MM.1S (cell line): Measurements from ENCODE around the gene MRAP2.

ENCODE experiments used
- DNase-seq: peaks from one replicate; pipeline ENCODE4 v3.0.0-alpha.2; 2015
- H2AFZ ChIP-seq: fragments of 300-600 bp; sonication (generic); 2 replicates; pipeline ENCODE4 v1.6.0; 2016; ENCODE audit warnings: antibody characterized with exemption, low read length
- H3F3A ChIP-seq: fragments of 300-600 bp; sonication (generic); 2 replicates; pipeline ENCODE4 v1.6.1; 2016; ENCODE audit warnings: mild to moderate bottlenecking, antibody characterized with exemption, low read length, moderate library complexity, mixed read lengths; ENCODE audit not compliant: insufficient read depth
- H3K27ac ChIP-seq: fragments of 300-600 bp; sonication (generic); 2 replicates; pipeline ENCODE4 v1.5.1; 2016; ENCODE audit warnings: mild to moderate bottlenecking, low read length
- H3K27me3 ChIP-seq: fragments of 300-600 bp; sonication (generic); replicated peaks from 2 replicates; pipeline ENCODE4 v1.6.0; 2016; ENCODE audit warnings: low read length; ENCODE audit not compliant: insufficient read depth
- H3K36me3 ChIP-seq: fragments of 300-600 bp; sonication (generic); replicated peaks from 2 replicates; pipeline ENCODE4 v1.6.1; 2016; ENCODE audit warnings: mild to moderate bottlenecking, low read length, mixed read lengths; ENCODE audit not compliant: insufficient read depth
- H3K4me1 ChIP-seq: fragments of 300-600 bp; sonication (generic); 2 replicates; pipeline ENCODE4 v1.6.1; 2016; ENCODE audit warnings: low read length, mixed read lengths
- H3K4me2 ChIP-seq: fragments of 300-600 bp; sonication (generic); 2 replicates; pipeline ENCODE4 v1.6.0; 2016; ENCODE audit warnings: low read depth, low read length
- H3K4me3 ChIP-seq: fragments of 300-600 bp; sonication (generic); 2 replicates; pipeline ENCODE4 v1.5.1; 2016; ENCODE audit warnings: low read length, mixed read lengths
- H3K79me2 ChIP-seq: fragments of 300-600 bp; sonication (generic); 2 replicates; pipeline ENCODE4 v1.6.1; 2016; ENCODE audit warnings: mixed run types, low read length, mixed read lengths
- H3K9ac ChIP-seq: fragments of 300-600 bp; sonication (generic); 2 replicates; pipeline ENCODE4 v1.6.1; 2016; ENCODE audit warnings: low read length, mixed read lengths
- H3K9me2 ChIP-seq: fragments of 300-600 bp; sonication (generic); replicated peaks from 2 replicates; pipeline ENCODE4 v1.6.1; 2016; ENCODE audit warnings: mild to moderate bottlenecking, low read length, mixed read lengths; ENCODE audit not compliant: insufficient read depth
- H3K9me3 ChIP-seq: fragments of 300-600 bp; sonication (generic); replicated peaks from 2 replicates; pipeline ENCODE4 v1.6.1; 2016; ENCODE audit warnings: mild to moderate bottlenecking, low read length, mixed read lengths; ENCODE audit not compliant: insufficient read depth
- H4K20me1 ChIP-seq: fragments of 300-600 bp; sonication (generic); 2 replicates; pipeline ENCODE4 v1.6.1; 2016; ENCODE audit warnings: mild to moderate bottlenecking, low read length, moderate library complexity, mixed read lengths; ENCODE audit not compliant: insufficient read depth
- CTCF ChIP-seq: fragments of 300-600 bp; sonication (generic); IDR thresholded peaks from 2 replicates; pipeline ENCODE4 v1.5.1; 2016; ENCODE audit warnings: antibody characterized with exemption, low read length, mixed read lengths
- EZH2 ChIP-seq: fragments of 300-600 bp; sonication (generic); optimal IDR thresholded peaks from 2 replicates; pipeline ENCODE3; 2017; ENCODE audit warnings: low read depth, mild to moderate bottlenecking, antibody characterized with exemption, low read length, mixed read lengths
- EZH2phosphoT487 ChIP-seq: fragments of 300-600 bp; sonication (generic); IDR thresholded peaks from 2 replicates; pipeline ENCODE4 v1.6.1; 2018; ENCODE audit warnings: antibody characterized with exemption, low read length

Gene MRAP2

GRCh38 chr6:84061174-84061573 is 27.6 kb downstream of the MRAP2 start:
- Histone ChIP-seq H4K20me1 (no peaks in the 10 kb centered on the region), H3K9ac (no peak overlapping the region), H3K79me2 (no peaks in the 10 kb centered on the region), H3K27ac (no peak overlapping the region), H2AFZ (no peak overlapping the region), H3K9me2 (no peaks in the 10 kb centered on the region), H3K9me3 (no peaks in the 10 kb centered on the region), H3K4me1 (no peaks in the 10 kb centered on the region), H3K27me3 (no peaks in the 10 kb centered on the region), H3K36me3 (no peaks in the 10 kb centered on the region), H3F3A (no peaks in the 10 kb centered on the region), H3K4me3 (no peak overlapping the region), H3K4me2 (no peak overlapping the region)
- TF ChIP-seq EZH2phosphoT487 (no peak), CTCF (no peak), EZH2 (no peak)
- DNase-seq, result no peak

GRCh38 chr6:84061613-84062398 is 28.2 kb downstream of the MRAP2 start:
- no peak overlapping the region for H2AFZ ChIP-seq
- H3K4me1 ChIP-seq, result no peaks in the 10 kb centered on the region
- no peaks in the 10 kb centered on the region for H3K27me3 ChIP-seq
- H3F3A ChIP-seq, result no peaks in the 10 kb centered on the region
- no peaks in the 10 kb centered on the region for H3K9me2 ChIP-seq
- no peak overlapping the region for H3K4me2 ChIP-seq
- no peak overlapping the region for H3K27ac ChIP-seq
- TF ChIP-seq EZH2, result no peak
- no peak for TF ChIP-seq CTCF
- no peak for TF ChIP-seq EZH2phosphoT487
- no peak for DNase-seq
- H3K9ac ChIP-seq, result no peak overlapping the region
- H3K36me3 ChIP-seq, result no peaks in the 10 kb centered on the region
- H4K20me1 ChIP-seq, result no peaks in the 10 kb centered on the region
- no peaks in the 10 kb centered on the region for H3K79me2 ChIP-seq
- no peaks in the 10 kb centered on the region for H3K9me3 ChIP-seq
- no peak overlapping the region for H3K4me3 ChIP-seq

- no peaks in the 10 kb centered on the region for H3K36me3 ChIP-seq
- H2AFZ ChIP-seq, result no peak overlapping the region
- H3K9me2 ChIP-seq, result no peaks in the 10 kb centered on the region
- no peak overlapping the region for H3K4me3 ChIP-seq
- H3K4me1 ChIP-seq, result no peaks in the 10 kb centered on the region
- H3K79me2 ChIP-seq, result no peaks in the 10 kb centered on the region
- H3K27me3 ChIP-seq, result no peaks in the 10 kb centered on the region
- no peak for DNase-seq
- no peaks in the 10 kb centered on the region for H3K9me3 ChIP-seq
- H3K9ac ChIP-seq, result no peak overlapping the region
- H4K20me1 ChIP-seq, result no peaks in the 10 kb centered on the region
- H3F3A ChIP-seq, result no peaks in the 10 kb centered on the region
- H3K27ac ChIP-seq, result no peak overlapping the region
- H3K4me2 ChIP-seq, result no peak overlapping the region
- no peak for TF ChIP-seq EZH2phosphoT487
- no peak for TF ChIP-seq CTCF
- TF ChIP-seq EZH2, result no peak
Measured at GRCh38 chr6:84062519-84063154, 29.1 kb downstream of the MRAP2 start.
